CD14-positive monocyte (primary cell): Measurements from ENCODE around the gene KMT2D. TPM values are rescaled to one million over a fixed set of nuclear protein-coding genes. Genes with fewer than 3 reads are reported as not detected.

Experiments
- DNase-seq, 3 donors: peaks; one replicate each; pipeline ENCODE4 v3.0.0-alpha.2; 2011 to 2022
- H2AFZ ChIP-seq: 2 replicates; pipeline ENCODE4 v1.6.0; 2012; ENCODE audit warnings: mild to moderate bottlenecking, low read depth, low read length, inconsistent platforms; ENCODE audit not compliant: insufficient read depth, poor library complexity, severe bottlenecking
- H3K27ac ChIP-seq, 2 donors: 1 replicate in 1 of 2; 2 replicates in 1 of 2; pipeline ENCODE4 v1.5.1; 2012 to 2013; ENCODE audit warnings: low read length in 2 of 2, control low read depth in 1 of 2, inconsistent platforms in 1 of 2, low read depth in 1 of 2, mild to moderate bottlenecking in 1 of 2
- H3K27me3 ChIP-seq, 2 donors: one replicate each; pipeline versions ENCODE4 v1.6.0 to v1.6.1; 2011 to 2013; ENCODE audit warnings: low read length in 2 of 2; ENCODE audit not compliant: control insufficient read depth in 2 of 2, insufficient read depth in 2 of 2
- H3K36me3 ChIP-seq, 2 donors: replicated peaks in 1 of 2; 1 replicate in 1 of 2; 2 replicates in 1 of 2; pipeline versions ENCODE4 v1.5.1 to v1.6.1; 2012 to 2013; ENCODE audit warnings: low read length in 2 of 2, control low read depth in 1 of 2, inconsistent platforms in 1 of 2, mild to moderate bottlenecking in 1 of 2; ENCODE audit not compliant: insufficient read depth in 2 of 2, control insufficient read depth in 1 of 2
- H3K4me1 ChIP-seq, 2 donors: 1 replicate in 1 of 2; 2 replicates in 1 of 2; pipeline versions ENCODE4 v1.5.1 to v1.6.1; 2012 to 2013; ENCODE audit warnings: low read length in 2 of 2, control low read depth in 1 of 2, inconsistent platforms in 1 of 2, mild to moderate bottlenecking in 1 of 2, moderate library complexity in 1 of 2; ENCODE audit not compliant: insufficient read depth in 2 of 2, control insufficient read depth in 1 of 2
- H3K4me2 ChIP-seq: replicated peaks from 2 replicates; pipeline ENCODE3; 2012; ENCODE audit warnings: low read length, moderate library complexity, mild to moderate bottlenecking; ENCODE audit not compliant: poor library complexity, severe bottlenecking; ENCODE audit errors: extremely low read depth
- H3K4me3 ChIP-seq, 3 experiments: fragments of 200-600 bp in 1 of 3; sonication (generic) in 1 of 3; replicated peaks in 1 of 3; 1 replicate in 2 of 3; 2 replicates in 1 of 3; pipeline ENCODE4 v1.5.1; 2011 to 2013; ENCODE audit warnings: low read length in 3 of 3, mild to moderate bottlenecking in 3 of 3, control low read depth in 2 of 3, low read depth in 2 of 3, inconsistent platforms in 1 of 3, moderate library complexity in 1 of 3
- H3K79me2 ChIP-seq: 2 replicates; pipeline ENCODE4 v1.6.0; 2012; ENCODE audit warnings: mild to moderate bottlenecking, control low read depth, inconsistent platforms, low read length, moderate library complexity; ENCODE audit not compliant: insufficient read depth
- H3K9ac ChIP-seq: 2 replicates; pipeline ENCODE4 v1.6.0; 2017; ENCODE audit warnings: low read length, mild to moderate bottlenecking; ENCODE audit not compliant: insufficient read depth, poor library complexity, severe bottlenecking
- H3K9me3 ChIP-seq, 2 donors: replicated peaks in 1 of 2; 1 replicate in 1 of 2; 2 replicates in 1 of 2; pipeline versions ENCODE4 v1.5.1 to v1.6.1; 2012 to 2013; ENCODE audit warnings: low read length in 2 of 2, control low read depth in 1 of 2; ENCODE audit not compliant: control insufficient read depth in 1 of 2, insufficient read depth in 1 of 2
- H4K20me1 ChIP-seq: 2 replicates; pipeline ENCODE4 v1.6.0; 2012; ENCODE audit warnings: mild to moderate bottlenecking, low read length, control low read depth, moderate library complexity; ENCODE audit not compliant: insufficient read depth
- H3K27ac Mint-ChIP-seq, 7 donors: one replicate each; pipeline ENCODE4 v1.8.0; 2020; ENCODE audit warnings: mild to moderate bottlenecking in 7 of 7, mixed read lengths in 7 of 7, moderate library complexity in 6 of 7, inconsistent platforms in 2 of 7
- H3K27me3 Mint-ChIP-seq, 3 donors: one replicate each; pipeline ENCODE4 v1.8.0; 2021 to 2022; ENCODE audit warnings: low read depth in 3 of 3, mild to moderate bottlenecking in 3 of 3, mixed read lengths in 3 of 3, moderate library complexity in 3 of 3, inconsistent platforms in 1 of 3
- H3K36me3 Mint-ChIP-seq, 2 donors: one replicate each; pipeline ENCODE4 v1.8.0; 2020; ENCODE audit warnings: mixed read lengths in 2 of 2, inconsistent platforms in 1 of 2, mild to moderate bottlenecking in 1 of 2
- H3K4me1 Mint-ChIP-seq: one replicate; pipeline ENCODE4 v1.8.0; 2020; ENCODE audit warnings: mild to moderate bottlenecking, mixed read lengths
- H3K4me3 Mint-ChIP-seq, 2 donors: one replicate each; pipeline ENCODE4 v1.8.0; 2020; ENCODE audit warnings: mild to moderate bottlenecking in 2 of 2, mixed read lengths in 2 of 2, moderate library complexity in 1 of 2
- H3K9me3 Mint-ChIP-seq, 7 donors: one replicate each; pipeline ENCODE4 v1.8.0; 2020 to 2022; ENCODE audit warnings: mixed read lengths in 7 of 7, mild to moderate bottlenecking in 6 of 7, moderate library complexity in 6 of 7, inconsistent platforms in 2 of 7
- WGBS: methylation state at CpG from one replicate; pipeline ENCODE4 v1.1.5; 2013; ENCODE audit warnings: missing lambda C conversion rate; ENCODE audit not compliant: insufficient coverage; 5-methylcytosine and 5-hydroxymethylcytosine counted together
- intact Hi-C, 2 donors: fragments of 100-400 bp; cut with micrococcal nuclease; formaldehyde crosslinking; loops; one replicate each; pipeline versions ENCODE4 v1.15.0 to v1.15.1; 2023
- polyA plus RNA-seq, 3 donors: library from polyadenylated mRNA; depleted of rRNA in 1 of 3; unstranded in 2 of 3; stranded (reverse) in 1 of 3; fragments of 300-500 nt in 2 of 3; fragments of >200 nt in 1 of 3; fragmentation: Illumina TruSeq in 2 of 3; gene quantifications; 1 replicate in 2 of 3; 2 replicates in 1 of 3; pipeline ENCODE4 v1.2.3, GENCODE V29; 2012 to 2021
- TF ChIP-seq, protein P1 (sequence below): fragments of 200-600 bp; IDR thresholded peaks from one replicate; pipeline ENCODE4 v1.8.0; 2022; ENCODE audit warnings: antibody characterized with exemption, mild to moderate bottlenecking

The KMT2D gene
- polyA plus RNA-seq, 3 donors, result 1.2 to 66.9 (median 2.7) TPM

GRCh38 chr12:49043856-49044258 is 16.7 kb downstream of the KMT2D start:
- no peaks in the 10 kb centered on the region for H3K27me3 Mint-ChIP-seq
- peaks cover 92 to 100% of the 10 kb centered on the region in 2 donors for H3K36me3 Mint-ChIP-seq
- peaks cover 6% of the 10 kb centered on the region for H3K79me2 ChIP-seq
- TF ChIP-seq, protein P1, sequence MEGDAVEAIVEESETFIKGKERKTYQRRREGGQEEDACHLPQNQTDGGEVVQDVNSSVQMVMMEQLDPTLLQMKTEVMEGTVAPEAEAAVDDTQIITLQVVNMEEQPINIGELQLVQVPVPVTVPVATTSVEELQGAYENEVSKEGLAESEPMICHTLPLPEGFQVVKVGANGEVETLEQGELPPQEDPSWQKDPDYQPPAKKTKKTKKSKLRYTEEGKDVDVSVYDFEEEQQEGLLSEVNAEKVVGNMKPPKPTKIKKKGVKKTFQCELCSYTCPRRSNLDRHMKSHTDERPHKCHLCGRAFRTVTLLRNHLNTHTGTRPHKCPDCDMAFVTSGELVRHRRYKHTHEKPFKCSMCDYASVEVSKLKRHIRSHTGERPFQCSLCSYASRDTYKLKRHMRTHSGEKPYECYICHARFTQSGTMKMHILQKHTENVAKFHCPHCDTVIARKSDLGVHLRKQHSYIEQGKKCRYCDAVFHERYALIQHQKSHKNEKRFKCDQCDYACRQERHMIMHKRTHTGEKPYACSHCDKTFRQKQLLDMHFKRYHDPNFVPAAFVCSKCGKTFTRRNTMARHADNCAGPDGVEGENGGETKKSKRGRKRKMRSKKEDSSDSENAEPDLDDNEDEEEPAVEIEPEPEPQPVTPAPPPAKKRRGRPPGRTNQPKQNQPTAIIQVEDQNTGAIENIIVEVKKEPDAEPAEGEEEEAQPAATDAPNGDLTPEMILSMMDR, result peak; percentile 79
- no peaks in the 10 kb centered on the region for H3K27me3 ChIP-seq
- no peaks in the 10 kb centered on the region for H3K9me3 Mint-ChIP-seq
- no peak overlapping the region for H3K4me2 ChIP-seq
- intact Hi-C loops, result loop anchor here in 1 of 2 donors (10.0 kb wide), 1 partner anchor 49 kb away; the partner anchor contains the start of gene DDN
- 47% methylated on average over 7 of the region's 11 CpGs for WGBS
- H3K27ac ChIP-seq, result no peak overlapping the region
- H4K20me1 ChIP-seq, result peaks cover 97% of the 10 kb centered on the region
- H3K9me3 ChIP-seq, result no peaks in the 10 kb centered on the region
- no peaks in the 10 kb centered on the region for H3K4me1 ChIP-seq
- H3K9ac ChIP-seq, result no peak overlapping the region
- H3K36me3 ChIP-seq, result peaks cover 100% of the 10 kb centered on the region in 2 donors
- no peak overlapping the region for H3K4me3 ChIP-seq
- no peaks in the 10 kb centered on the region for H3K4me1 Mint-ChIP-seq
- H2AFZ ChIP-seq, result no peak overlapping the region
- peak; percentile 48 to 61 (median 49) for DNase-seq
- no peak overlapping the region for H3K4me3 Mint-ChIP-seq
- H3K27ac Mint-ChIP-seq, result peak overlapping the region in 3 of 7 donors; percentile 43 to 50 (median 43)

GRCh38 chr12:49043241-49043640 is 17.4 kb downstream of the KMT2D start:
- Histone ChIP-seq H3K36me3 (peaks cover 100% of the 10 kb centered on the region in 2 donors), H3K9ac (no peak overlapping the region), H3K79me2 (peaks cover 5% of the 10 kb centered on the region), H3K4me1 (no peaks in the 10 kb centered on the region), H3K27me3 (no peaks in the 10 kb centered on the region), H3K4me2 (no peak overlapping the region), H4K20me1 (peaks cover 97% of the 10 kb centered on the region), H3K27ac (no peak overlapping the region), H3K4me3 (no peak overlapping the region), H2AFZ (no peak overlapping the region), H3K9me3 (no peaks in the 10 kb centered on the region)
- H3K27ac Mint-ChIP-seq, result peak overlapping the region in 3 of 7 donors; percentile 6 to 66 (median 26)
- DNase-seq, result no peak
- H3K4me1 Mint-ChIP-seq, result no peaks in the 10 kb centered on the region
- no peak overlapping the region for H3K4me3 Mint-ChIP-seq
- TF ChIP-seq, protein P1, result no peak
- intact Hi-C loops, result loop anchor here in 1 of 2 donors (10.0 kb wide), 1 partner anchor 48 kb away; the partner anchor contains the start of gene DDN
- H3K36me3 Mint-ChIP-seq, result peaks cover 92 to 100% of the 10 kb centered on the region in 2 donors
- WGBS, result 97% methylated on average over 4 of the region's 4 CpGs
- H3K27me3 Mint-ChIP-seq, result no peaks in the 10 kb centered on the region
- no peaks in the 10 kb centered on the region for H3K9me3 Mint-ChIP-seq
